Measurements from ENCODE around the gene CCDC180. TPM values are rescaled to one million over a fixed set of nuclear protein-coding genes. Genes with fewer than 3 reads are reported as not detected.

The CCDC180 gene
- total and polyA plus RNA-seq, 4 donors = 0.09 to 3.1 (median 0.84) TPM

DNA sequence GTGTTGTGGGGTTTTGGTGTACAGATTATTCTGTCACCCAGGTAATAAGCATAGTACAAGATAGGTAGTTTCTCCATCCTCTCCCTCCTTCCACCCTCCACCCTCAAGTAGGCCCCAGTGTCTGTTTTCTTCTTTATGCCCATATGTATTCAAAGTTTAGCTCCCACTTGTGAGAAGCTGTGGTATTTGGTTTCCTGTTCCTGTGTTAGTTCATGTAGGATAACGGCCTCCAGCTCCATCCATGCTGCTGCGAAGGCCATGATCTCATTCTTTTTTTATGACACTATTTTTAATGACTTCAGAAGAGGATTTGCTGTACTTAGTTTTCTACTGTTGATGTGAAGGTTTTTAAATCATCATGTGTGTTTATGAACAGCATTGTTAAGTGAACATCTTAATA, 11.9 kb downstream of the CCDC180 start:
- Histone ChIP-seq H3K36me3 (ENCODE audit: control insufficient read depth in 4 of 4, insufficient read depth in 3 of 4, low read depth in 1 of 4, low read length in 3 of 4) (peaks cover 0 to 26% (median 1%) of the 10 kb centered on the region in 4 donors), H3K4me3 (ENCODE audit: low read depth in 1 of 3, low read length in 3 of 3) (no peak overlapping the region), H3K9ac (ENCODE audit: low read depth in 1 of 2, low read length in 2 of 2) (no peak overlapping the region), H3K4me1 (ENCODE audit: control insufficient read depth in 4 of 4, insufficient read depth in 4 of 4, low read length in 3 of 4) (no peaks in the 10 kb centered on the region), H3K9me3 (ENCODE audit: control insufficient read depth in 4 of 4, low read length in 3 of 4) (no peaks in the 10 kb centered on the region), H3K27me3 (ENCODE audit: control insufficient read depth in 4 of 4, insufficient read depth in 4 of 4, low read length in 3 of 4) (no peaks in the 10 kb centered on the region), H3K27ac (ENCODE audit: low read depth in 1 of 2, low read length in 2 of 2) (no peak overlapping the region)
- no peak for DNase-seq (ENCODE audit: low spot score)
- 78% methylated on average over 2 of the region's 2 CpGs for WGBS
- TF ChIP-seq, protein P1, sequence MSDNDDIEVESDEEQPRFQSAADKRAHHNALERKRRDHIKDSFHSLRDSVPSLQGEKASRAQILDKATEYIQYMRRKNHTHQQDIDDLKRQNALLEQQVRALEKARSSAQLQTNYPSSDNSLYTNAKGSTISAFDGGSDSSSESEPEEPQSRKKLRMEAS (IDR thresholded peaks at IDR 0.05) = no peak
- TF ChIP-seq, protein P2, sequence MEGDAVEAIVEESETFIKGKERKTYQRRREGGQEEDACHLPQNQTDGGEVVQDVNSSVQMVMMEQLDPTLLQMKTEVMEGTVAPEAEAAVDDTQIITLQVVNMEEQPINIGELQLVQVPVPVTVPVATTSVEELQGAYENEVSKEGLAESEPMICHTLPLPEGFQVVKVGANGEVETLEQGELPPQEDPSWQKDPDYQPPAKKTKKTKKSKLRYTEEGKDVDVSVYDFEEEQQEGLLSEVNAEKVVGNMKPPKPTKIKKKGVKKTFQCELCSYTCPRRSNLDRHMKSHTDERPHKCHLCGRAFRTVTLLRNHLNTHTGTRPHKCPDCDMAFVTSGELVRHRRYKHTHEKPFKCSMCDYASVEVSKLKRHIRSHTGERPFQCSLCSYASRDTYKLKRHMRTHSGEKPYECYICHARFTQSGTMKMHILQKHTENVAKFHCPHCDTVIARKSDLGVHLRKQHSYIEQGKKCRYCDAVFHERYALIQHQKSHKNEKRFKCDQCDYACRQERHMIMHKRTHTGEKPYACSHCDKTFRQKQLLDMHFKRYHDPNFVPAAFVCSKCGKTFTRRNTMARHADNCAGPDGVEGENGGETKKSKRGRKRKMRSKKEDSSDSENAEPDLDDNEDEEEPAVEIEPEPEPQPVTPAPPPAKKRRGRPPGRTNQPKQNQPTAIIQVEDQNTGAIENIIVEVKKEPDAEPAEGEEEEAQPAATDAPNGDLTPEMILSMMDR (IDR thresholded peaks at IDR 0.05; ENCODE audit: low read depth, low read length, missing input control) = no peak
- no peak for TF ChIP-seq FOXA1 (IDR thresholded peaks at IDR 0.05)
- TF ChIP-seq SP1 (IDR thresholded peaks at IDR 0.05) = no peak
- TF ChIP-seq RAD21 (IDR thresholded peaks at IDR 0.05) = no peak
- no peak for TF ChIP-seq YY1 (IDR thresholded peaks at IDR 0.05)
- TF ChIP-seq FOXA2 (IDR thresholded peaks at IDR 0.05) = no peak
- TF ChIP-seq JUND (IDR thresholded peaks at IDR 0.05) = no peak
- TF ChIP-seq, protein P3, sequence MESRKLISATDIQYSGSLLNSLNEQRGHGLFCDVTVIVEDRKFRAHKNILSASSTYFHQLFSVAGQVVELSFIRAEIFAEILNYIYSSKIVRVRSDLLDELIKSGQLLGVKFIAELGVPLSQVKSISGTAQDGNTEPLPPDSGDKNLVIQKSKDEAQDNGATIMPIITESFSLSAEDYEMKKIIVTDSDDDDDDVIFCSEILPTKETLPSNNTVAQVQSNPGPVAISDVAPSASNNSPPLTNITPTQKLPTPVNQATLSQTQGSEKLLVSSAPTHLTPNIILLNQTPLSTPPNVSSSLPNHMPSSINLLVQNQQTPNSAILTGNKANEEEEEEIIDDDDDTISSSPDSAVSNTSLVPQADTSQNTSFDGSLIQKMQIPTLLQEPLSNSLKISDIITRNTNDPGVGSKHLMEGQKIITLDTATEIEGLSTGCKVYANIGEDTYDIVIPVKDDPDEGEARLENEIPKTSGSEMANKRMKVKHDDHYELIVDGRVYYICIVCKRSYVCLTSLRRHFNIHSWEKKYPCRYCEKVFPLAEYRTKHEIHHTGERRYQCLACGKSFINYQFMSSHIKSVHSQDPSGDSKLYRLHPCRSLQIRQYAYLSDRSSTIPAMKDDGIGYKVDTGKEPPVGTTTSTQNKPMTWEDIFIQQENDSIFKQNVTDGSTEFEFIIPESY (IDR thresholded peaks at IDR 0.05) = no peak
- TF ChIP-seq, protein P4, sequence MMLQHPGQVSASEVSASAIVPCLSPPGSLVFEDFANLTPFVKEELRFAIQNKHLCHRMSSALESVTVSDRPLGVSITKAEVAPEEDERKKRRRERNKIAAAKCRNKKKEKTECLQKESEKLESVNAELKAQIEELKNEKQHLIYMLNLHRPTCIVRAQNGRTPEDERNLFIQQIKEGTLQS (IDR thresholded peaks at IDR 0.05) = no peak
- TF ChIP-seq, protein P5, sequence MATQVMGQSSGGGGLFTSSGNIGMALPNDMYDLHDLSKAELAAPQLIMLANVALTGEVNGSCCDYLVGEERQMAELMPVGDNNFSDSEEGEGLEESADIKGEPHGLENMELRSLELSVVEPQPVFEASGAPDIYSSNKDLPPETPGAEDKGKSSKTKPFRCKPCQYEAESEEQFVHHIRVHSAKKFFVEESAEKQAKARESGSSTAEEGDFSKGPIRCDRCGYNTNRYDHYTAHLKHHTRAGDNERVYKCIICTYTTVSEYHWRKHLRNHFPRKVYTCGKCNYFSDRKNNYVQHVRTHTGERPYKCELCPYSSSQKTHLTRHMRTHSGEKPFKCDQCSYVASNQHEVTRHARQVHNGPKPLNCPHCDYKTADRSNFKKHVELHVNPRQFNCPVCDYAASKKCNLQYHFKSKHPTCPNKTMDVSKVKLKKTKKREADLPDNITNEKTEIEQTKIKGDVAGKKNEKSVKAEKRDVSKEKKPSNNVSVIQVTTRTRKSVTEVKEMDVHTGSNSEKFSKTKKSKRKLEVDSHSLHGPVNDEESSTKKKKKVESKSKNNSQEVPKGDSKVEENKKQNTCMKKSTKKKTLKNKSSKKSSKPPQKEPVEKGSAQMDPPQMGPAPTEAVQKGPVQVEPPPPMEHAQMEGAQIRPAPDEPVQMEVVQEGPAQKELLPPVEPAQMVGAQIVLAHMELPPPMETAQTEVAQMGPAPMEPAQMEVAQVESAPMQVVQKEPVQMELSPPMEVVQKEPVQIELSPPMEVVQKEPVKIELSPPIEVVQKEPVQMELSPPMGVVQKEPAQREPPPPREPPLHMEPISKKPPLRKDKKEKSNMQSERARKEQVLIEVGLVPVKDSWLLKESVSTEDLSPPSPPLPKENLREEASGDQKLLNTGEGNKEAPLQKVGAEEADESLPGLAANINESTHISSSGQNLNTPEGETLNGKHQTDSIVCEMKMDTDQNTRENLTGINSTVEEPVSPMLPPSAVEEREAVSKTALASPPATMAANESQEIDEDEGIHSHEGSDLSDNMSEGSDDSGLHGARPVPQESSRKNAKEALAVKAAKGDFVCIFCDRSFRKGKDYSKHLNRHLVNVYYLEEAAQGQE (IDR thresholded peaks at IDR 0.05) = no peak
- TF ChIP-seq EGR1 (IDR thresholded peaks at IDR 0.05; ENCODE audit: low read depth in 2 of 2) = no peak
- TF ChIP-seq NR2F2 (IDR thresholded peaks at IDR 0.05) = no peak
- TF ChIP-seq GABPA (IDR thresholded peaks at IDR 0.05 in 1 of 2, conservative IDR thresholded peaks at IDR 0.05 in 1 of 2) = no peak
- TF ChIP-seq RXRA (IDR thresholded peaks at IDR 0.05) = no peak

DNA sequence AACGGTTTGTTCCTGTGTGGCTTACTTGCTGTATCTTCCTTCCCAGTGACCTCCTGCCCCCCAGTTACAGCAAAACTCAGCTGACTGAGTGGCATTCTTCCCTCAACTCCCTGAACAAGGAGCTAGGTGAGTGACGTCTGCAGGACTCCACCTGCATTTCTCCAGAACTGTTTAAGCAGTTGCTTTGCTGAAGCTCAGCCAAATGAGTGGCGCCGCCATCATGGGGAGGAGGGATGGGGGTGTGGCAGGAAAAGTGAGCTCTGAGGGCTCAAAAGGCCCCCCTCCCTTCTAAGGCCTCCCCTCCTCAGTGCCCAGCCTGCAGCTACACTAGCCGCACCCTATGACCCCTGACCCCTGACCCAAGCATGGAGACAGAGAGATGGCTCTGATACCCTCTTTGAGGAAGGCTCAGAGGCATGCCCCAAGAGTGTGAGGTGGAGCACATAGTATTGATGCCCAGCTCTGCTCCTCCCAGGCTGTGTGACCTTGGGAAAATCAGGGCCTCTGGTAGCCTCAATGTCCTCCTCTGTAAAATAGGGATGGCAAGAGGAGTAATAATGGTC, 12.7 kb downstream of the CCDC180 start:
- H3K27ac ChIP-seq (ENCODE audit: low read depth in 1 of 2, low read length in 2 of 2) = no peak overlapping the region
- 93% methylated on average over 5 of the region's 5 CpGs for WGBS
- no peak overlapping the region for H3K4me3 ChIP-seq (ENCODE audit: low read depth in 1 of 3, low read length in 3 of 3)
- no peaks in the 10 kb centered on the region for H3K9me3 ChIP-seq (ENCODE audit: control insufficient read depth in 4 of 4, low read length in 3 of 4)
- no peak for TF ChIP-seq HNF4G (IDR thresholded peaks at IDR 0.05)
- TF ChIP-seq, protein P2 (IDR thresholded peaks at IDR 0.05; ENCODE audit: low read depth, low read length, missing input control) = no peak
- TF ChIP-seq, protein P4 (IDR thresholded peaks at IDR 0.05) = no peak
- no peak for TF ChIP-seq SP1 (IDR thresholded peaks at IDR 0.05)
- no peak for TF ChIP-seq YY1 (IDR thresholded peaks at IDR 0.05)
- TF ChIP-seq JUND (IDR thresholded peaks at IDR 0.05) = no peak
- H3K9ac ChIP-seq (ENCODE audit: low read depth in 1 of 2, low read length in 2 of 2) = no peak overlapping the region
- DNase-seq (ENCODE audit: low spot score) = no peak
- H3K27me3 ChIP-seq (ENCODE audit: control insufficient read depth in 4 of 4, insufficient read depth in 4 of 4, low read length in 3 of 4) = no peaks in the 10 kb centered on the region
- H3K4me1 ChIP-seq (ENCODE audit: control insufficient read depth in 4 of 4, insufficient read depth in 4 of 4, low read length in 3 of 4) = no peaks in the 10 kb centered on the region
- H3K36me3 ChIP-seq (ENCODE audit: control insufficient read depth in 4 of 4, insufficient read depth in 3 of 4, low read depth in 1 of 4, low read length in 3 of 4) = peaks cover 0 to 20% (median under 1%) of the 10 kb centered on the region in 4 donors

Measured in liver (tissue), 9 donors.